B cell (primary cell): ENCODE measurements around the gene KSR1.

Source experiments
- EZH2 ChIP-seq: IDR thresholded peaks from 2 replicates; pipeline ENCODE4 v1.6.1; 2012; ENCODE audit warnings: borderline replicate concordance, low read depth, mild to moderate bottlenecking, moderate library complexity, low read length; ENCODE audit not compliant: insufficient read depth, poor library complexity, severe bottlenecking
- TF ChIP-seq, protein P1 (sequence below): fragments of 200-600 bp; IDR thresholded peaks from one replicate; pipeline ENCODE4 v1.8.0; 2022; ENCODE audit warnings: antibody characterized with exemption, mild to moderate bottlenecking

DNA sequence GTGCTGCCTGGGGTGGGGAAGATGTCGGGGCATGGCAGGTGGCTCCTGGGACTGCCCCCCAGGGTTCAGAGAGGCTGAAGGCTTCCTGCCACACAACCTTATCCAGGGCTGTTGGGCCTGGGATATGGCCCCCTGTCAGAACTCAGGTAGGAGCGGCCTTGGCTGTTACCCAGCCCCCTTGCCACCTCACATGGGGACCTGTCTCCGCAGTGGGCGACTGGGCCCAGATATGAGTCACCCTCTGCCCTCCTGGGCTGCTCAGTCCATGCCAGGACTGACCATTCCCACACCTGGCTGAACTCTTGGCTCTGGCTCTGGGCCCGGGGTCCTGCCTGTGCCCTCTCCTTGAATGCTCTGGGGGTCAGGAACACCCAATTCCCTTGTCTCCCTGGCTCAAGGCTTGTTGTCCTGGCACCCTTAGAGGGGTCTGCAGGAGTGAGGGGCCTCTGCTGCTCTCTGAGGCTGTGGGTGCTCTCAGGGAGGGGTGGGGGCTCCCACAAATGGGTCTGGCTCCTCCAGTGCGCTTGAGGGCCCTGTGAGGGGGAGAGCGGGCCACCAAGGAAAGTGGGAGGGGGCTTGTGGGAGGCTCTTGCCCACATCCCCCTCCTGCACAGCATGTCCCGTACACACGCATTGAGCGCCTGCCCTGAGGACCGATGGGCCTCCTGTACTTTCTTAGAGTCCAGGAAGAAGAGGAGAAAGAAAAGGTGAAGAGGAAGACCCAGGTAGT lies 210.7 kb downstream of the KSR1 start:
- TF ChIP-seq, protein P1, sequence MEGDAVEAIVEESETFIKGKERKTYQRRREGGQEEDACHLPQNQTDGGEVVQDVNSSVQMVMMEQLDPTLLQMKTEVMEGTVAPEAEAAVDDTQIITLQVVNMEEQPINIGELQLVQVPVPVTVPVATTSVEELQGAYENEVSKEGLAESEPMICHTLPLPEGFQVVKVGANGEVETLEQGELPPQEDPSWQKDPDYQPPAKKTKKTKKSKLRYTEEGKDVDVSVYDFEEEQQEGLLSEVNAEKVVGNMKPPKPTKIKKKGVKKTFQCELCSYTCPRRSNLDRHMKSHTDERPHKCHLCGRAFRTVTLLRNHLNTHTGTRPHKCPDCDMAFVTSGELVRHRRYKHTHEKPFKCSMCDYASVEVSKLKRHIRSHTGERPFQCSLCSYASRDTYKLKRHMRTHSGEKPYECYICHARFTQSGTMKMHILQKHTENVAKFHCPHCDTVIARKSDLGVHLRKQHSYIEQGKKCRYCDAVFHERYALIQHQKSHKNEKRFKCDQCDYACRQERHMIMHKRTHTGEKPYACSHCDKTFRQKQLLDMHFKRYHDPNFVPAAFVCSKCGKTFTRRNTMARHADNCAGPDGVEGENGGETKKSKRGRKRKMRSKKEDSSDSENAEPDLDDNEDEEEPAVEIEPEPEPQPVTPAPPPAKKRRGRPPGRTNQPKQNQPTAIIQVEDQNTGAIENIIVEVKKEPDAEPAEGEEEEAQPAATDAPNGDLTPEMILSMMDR: no peak
- no peak for TF ChIP-seq EZH2
